Non-pigmented ciliary epithelial cell (primary cell): ENCODE data around the gene THEM5.

Experiments
- DNase-seq: peaks from one replicate; pipeline ENCODE4 v3.0.0-alpha.2; 2010; ENCODE audit warnings: low read depth

Gene THEM5

DNA sequence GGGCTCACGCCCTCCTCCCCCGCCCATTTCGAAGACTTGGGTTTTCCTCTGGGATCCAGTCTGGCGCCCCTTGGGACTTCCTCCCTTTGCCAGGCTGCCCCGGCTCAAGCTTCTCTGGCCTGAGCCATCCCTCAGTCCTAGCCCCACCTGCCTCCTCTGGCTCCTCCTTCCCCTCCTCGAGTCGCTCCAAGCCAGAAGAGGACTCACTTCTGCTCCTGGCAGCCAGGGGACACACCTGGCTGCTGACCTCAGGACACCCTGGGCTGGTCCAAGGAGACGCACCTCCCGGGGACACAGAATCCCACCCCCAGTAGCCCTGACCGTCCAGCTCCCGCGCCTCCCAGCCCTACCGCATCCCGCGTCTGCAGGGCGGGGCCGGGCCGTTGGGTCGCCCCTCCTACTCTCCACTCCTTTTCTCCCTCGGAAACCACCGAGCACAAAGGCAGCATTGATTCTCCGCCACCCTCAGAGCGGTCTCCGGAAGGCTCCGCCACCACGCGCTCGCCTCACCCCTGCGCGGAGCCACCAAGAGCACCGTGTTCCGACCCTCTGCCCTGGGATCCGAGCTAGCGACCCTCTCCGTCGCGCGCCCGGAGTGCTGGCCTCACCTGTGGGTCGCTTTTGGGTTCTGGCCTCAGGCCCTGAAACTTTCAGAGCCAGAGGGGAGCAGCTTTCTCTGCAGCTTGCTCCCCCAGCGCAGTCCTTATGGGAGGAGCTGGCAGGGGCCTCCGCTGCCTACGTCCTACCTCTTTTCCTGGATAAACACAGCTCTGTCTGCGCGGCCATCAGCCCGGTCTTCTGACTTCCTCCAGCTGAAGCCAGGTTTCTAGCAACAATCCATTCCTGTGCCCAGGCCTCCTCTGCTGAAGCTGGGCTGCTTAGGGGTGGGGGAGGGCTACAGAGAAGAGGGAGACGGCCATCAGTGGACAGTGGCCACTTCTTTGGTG, 13.8 kb downstream of the THEM5 start, which contains the start of gene C2CD4D:
Gene C2CD4D, minus strand, starts transcription at position 364 of the 947 bp plus-strand sequence. CDS start 831 bp downstream, outside the sequence.
- no peak for DNase-seq

DNA sequence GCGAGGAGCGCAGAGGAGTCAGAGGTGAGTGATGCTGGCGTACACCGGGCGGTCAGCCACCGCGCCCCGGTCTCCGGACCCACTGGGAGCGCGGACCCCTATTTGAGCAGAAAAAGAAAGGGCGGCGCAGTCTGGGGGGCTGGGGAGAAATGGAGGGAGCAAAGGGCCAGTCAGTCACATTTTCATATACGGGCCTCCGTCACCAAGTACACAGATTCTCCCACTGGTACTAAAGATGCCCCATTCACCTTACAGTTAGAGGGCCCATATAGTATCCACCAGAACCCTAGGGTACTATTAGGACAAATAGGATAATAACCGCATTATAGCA, 14.5 kb downstream of the THEM5 start:
- DNase-seq, result no peak

DNA sequence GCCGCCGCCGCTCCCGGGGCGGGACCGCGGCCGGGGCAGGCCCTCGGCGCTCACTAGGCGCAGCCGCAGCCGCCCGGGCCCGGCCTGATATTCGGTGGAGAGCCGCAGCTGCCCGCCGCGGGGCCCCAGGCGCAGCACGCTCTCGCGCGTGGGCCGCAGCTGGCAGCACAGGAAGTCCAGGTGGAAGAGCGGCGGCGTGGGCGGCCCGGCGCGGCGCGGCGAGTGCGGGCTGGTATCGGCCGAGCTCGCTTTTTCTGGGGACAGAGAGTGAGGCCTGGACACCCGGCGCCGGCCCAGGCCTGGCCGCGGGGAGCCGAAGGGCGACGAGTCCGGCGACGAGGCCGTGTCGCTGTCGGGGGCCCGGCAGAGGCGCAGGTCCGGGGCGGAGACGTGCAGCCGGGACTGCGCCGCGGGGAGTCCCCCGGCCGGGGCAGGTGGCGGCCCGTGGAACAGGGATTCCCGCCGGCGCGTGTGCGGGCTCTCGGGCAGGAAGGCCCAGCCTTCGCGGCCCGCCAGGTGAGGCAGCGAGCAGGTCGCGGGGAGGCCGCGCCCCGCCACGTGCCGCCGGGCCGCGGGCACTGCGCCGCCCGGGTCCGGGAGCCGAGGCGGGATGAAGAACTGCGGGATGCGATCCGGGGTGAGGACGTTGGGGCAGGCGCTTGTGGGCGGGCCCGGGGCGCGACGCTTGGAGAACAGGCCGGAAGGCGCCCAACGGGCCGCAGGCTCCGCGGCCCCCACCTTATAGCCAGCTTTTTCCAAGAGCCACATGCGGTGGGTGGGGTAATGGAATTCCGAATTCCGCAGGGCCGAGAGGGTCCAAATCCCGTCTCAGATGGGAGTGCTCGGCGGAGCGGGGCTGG, 15.1 kb downstream of the THEM5 start:
- DNase-seq, result no peak

DNA sequence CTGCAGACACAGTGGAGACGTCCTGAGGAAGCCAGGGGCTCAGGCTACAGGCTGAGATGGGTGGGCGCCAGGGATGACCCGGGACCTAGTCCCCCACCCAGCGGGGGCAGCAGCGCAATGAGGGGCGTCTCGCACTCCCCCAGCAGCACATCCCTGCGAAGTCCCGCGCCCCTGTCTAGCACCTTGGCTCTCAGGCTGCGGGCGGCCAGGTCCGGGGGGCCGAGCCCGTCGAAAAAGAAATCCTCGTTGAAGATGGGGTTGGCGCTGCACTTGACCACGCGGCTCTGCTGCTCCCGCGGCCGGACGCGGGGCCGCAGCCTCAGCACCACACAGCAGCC, 15.7 kb downstream of the THEM5 start:
- no peak for DNase-seq

DNA sequence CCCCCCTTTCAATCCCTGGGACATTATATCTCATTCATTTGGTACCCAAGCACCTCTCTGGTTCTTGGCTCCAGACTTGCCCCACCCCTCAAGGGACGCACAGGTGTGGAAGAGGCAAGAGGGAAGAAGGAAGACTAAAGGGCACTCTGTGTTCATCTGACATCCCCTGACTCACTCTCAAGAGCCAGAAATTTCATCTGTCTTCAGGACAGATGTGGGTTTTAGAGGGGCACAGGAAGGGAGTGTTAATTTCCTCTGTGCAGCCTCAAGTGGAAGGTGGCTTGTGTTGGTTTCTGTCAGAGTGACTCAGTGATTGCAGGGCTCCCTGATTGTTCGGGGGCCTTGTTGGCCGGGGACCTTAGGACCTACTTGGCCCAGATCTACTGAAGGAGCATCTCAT, 16.3 kb downstream of the THEM5 start:
- no peak for DNase-seq

DNA sequence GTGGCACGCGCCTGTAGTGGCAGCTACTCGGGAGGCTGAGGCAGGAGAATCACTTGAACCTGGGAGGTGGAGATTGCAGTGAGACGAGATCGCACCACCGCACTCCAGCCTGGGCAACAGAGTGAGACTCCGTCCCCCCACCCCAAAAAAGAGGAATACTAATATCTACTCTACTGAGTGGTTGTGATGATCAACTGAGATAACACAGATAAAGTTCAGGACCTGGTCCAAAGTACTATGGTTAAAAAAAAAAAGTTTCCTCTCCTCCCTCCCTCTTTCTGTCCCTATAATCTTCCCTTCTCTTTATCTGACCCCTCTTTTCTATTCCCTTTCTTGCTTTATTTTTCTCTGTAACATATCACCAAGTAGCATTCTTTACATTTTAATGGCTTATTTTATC, 17.9 kb downstream of the THEM5 start:
- no peak for DNase-seq

DNA sequence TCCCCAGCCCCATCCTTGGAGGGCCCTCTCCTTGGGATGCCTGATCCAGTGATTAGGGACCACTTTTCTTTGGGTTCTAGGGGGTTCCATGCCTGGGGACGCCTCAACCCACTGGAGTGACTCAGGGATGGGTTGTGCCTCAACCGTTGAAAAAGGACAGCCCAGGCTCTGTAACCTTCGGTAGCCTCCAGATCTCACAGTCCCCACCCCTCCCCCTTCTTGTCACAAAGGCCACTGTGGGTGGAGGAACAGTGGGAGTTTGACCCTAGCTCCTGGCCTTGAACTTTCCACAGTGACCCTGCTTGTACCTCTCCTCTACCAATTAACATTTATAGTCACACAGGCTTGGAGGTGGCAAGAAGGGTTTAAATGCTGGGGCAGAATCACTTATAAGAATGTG, 19.3 kb downstream of the THEM5 start:
- no peak for DNase-seq

DNA sequence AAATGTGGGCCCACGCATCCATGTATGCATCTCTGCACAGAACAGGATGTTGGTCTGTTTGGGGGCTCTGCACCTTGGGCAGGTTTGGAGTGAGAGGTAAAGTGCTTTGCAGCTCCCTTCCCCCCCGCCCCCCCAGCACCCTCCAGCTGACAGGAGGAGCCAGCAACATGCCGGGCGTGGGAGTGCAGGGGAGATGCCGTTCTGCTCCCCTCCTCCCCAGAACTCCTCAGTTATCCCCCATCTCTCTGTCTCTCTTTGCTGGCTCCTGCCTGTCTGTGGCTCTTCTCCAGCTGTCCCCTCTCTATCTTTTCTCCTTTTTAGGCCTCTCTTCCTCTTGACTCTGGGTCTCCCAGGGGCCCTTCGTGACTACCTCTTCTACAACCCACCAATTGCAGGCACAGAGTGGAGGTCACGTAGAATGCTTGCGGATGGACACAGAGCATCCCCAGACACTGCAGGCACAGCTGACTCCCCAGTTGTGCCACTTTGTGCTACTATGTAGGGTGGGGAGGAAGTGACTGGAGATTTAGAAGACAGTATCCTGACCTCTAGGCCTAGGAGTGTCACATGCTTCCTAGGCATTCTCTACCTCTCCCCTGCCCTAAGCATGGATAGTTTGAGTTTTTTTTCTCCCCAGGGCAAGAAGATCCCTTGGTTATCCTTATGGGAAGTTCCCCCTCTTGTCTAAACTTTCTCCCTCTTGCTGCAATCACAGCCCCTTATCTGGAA, 20.2 kb downstream of the THEM5 start:
- DNase-seq, result no peak

DNA sequence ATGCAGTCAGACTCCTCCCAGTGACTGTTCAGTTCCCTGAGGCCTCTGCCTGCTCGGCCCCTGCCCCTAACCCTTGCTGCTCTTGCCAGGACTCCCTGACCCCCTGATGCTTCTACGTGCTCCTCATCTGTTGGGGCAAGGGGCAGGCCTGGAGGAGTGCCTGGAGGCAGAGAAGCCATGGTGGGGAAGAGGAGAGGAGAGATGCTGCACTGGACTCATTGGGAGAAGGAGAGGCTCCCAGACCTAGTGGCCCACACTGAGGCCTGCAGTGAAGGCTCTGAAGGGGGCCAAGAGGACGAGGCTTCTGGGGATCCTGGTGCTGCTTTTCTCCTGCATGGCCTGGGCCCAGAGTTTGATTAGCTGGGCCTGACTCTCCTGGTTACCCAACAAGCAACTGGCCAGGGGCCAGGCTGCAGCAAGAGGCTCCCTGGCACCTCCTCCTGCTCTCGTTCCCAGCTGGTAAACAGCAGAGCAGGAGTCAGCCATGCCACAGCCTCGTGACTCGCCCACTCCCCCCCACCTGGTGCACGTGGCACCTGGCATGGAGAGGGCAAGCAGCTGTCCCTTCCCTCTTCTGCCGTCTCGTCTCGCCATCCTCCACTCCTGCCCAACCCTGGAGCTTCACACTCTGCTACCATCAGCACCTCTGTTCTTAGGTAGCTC, 21.1 kb downstream of the THEM5 start:
- no peak for DNase-seq

DNA sequence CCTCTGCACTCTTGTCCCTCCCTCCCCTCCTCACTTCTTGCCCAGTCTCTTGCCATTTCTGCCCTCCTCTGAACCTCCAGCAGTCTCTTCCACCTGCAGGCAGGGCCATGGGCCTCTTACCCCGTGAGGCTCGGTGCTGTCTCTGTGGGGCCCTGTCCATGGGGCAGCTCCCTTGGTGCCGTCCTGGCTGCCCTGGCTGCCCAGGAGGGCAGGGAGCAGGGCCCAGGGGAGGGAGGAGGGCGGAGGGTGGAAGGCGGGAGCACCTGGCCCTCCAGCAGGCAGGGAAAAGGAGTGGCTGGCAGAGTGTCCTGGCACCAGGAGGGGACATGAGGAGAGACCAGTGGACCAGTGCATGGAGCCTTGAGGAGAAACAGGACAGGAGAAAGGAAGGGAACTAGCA, 21.9 kb downstream of the THEM5 start, which contains the start of gene RORC:
Gene RORC, minus strand, starts transcription at position 198 of the 400 bp plus-strand sequence. Its CDS starts 38 bp downstream, at position 160.
- DNase-seq, result no peak

DNA sequence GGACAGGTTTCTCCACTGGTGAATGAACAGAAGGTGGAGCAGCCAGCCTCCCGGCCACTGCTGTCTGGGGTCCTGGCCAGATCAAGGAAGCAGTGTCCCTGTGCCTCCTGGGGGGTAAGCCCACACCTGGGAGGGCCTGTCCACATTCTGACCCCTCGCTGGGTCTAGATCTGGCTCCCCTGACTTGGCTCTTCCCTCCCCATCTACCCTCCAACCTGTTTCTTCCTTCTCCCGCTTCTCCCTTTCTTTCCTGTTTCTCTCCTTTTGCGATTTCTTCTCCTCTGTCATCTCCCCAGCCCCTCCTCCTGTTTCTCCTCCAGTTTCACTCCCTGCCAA, 22.3 kb downstream of the THEM5 start:
- no peak for DNase-seq

DNA sequence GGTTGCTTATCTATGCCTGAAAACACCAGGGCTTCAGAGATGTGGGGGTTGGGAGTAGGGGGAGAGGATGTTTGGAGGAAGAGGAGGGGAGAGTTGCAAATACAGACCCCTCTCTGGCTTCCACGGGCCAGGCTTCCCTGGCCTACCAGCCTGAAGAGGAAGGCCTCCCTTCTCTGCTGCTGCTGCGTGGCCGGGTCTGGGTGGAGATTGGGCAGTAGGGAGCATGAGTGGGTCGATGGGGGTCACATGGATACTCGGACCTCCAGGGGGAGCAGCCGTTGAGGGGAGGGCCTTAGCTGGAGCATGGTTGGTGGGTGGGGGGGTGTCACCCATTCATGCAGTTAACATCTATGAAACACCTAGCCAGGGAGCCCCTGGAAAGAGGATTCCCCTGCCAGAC, 23.5 kb downstream of the THEM5 start:
- no peak for DNase-seq

DNA sequence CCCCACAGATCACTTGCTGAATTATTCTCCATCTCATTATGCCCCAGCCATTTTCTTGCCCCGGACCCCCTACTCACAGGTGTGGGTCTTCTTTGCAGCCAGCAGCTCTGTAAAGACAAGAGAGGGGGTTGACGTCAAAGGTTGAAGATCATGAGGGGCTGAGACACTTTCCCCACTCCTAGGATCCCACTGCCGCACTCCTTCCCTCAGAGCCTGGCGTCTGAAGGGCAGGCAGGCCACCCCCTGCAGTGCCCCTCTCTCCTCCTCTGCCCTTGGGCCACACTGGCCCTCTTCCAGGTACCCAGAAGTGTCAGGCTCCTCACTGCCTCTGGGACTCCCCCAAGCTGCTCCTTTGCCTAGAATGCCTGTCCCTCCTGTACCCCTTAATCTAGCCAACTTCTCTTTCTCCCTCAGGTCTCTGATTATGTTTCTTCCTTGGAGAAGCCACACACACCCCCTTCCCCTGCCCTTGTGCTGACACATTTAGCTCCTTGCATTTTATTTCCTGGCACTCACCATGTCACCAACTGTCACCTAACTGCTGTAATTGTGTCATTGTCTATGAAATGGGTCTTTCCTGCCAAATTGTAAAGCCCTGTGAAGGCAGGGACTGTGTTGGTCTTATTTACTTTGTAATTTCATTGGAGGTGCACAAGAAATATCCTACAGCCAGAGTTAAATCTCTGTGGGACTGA, 24.0 kb downstream of the THEM5 start:
- no peak for DNase-seq

DNA sequence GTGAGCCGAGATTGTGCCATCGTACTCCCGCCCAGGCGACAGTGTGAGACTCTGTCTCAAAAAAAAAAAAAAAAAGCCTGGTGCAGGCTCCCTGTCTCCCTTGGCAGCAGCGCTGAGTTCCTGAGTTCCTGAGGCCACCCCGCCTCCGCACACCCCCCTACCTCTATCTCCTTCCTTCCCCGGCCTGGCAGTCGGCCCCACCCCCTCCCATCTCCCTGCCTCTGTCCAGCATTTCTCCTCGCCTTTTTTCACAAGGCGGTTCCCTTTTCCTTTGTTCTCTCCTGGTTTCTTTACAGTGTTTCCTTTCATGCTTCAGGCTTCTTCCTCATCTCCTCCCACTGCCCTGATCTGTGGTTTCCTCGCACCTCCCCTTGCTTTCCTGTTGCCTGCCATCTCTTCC, 24.6 kb downstream of the THEM5 start:
- DNase-seq, result no peak

DNA sequence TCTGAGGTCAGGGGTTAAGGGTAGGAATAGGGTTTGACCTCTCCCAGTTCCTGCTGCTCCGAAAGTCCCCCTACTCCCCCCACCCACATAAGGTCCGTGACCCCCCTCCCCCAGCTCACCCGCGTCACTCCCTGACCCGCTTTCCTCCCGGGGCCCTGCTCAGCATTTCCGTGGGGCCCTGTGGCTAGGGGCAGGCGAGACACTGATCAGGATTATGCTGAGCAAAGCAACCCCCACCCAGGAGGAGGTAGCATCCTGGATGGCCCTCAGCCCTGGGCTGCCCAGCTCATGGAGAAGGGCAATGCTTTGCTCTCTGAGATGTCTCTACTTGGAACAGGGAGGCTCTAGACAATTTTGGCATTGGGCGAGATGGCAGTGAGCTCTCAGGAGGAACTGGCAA, 25.7 kb downstream of the THEM5 start:
- DNase-seq, result no peak

DNA sequence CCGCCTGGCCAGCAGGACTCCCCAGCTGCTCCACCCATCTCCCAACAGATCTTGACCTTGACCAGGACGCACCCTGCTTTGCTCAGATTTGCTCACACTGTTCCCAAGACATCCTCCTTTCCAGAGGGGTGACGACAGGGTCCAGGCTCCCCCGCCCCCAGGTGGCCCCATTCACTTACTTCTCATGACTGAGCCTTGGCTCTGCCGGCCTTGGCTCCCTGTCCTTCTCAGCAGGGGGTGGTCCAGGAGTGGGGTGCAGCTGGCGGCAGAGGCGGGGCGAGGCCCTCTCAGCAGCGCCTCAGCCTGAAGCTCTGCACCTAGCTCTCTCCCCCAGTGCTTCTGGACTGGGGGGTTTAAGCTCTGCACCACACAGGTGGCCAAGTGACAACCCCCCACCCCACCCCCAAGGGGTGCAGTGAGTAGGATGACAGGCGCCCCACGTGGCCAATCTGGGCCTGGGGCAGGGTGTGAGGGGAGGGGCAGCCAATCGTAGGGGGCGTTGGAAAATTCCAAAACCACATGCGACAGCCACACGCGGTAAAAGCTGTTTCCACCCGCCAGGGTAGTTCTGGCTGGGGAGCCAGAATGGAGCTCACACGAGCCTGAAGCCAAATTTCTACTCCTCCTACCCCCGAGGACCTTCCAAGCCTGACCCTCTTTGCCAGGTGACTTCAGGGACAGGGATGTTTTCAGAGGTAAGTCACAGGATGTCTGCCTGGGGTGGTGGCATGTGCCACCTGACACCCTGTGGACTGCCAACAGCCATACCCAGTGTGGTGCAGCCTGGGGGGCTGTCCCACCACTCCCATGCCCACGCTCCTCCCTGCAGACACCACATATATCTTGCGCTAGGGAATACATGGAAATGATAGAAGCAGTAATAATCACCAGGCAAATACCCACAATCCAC, 27.5 kb downstream of the THEM5 start:
- DNase-seq, result no peak

DNA sequence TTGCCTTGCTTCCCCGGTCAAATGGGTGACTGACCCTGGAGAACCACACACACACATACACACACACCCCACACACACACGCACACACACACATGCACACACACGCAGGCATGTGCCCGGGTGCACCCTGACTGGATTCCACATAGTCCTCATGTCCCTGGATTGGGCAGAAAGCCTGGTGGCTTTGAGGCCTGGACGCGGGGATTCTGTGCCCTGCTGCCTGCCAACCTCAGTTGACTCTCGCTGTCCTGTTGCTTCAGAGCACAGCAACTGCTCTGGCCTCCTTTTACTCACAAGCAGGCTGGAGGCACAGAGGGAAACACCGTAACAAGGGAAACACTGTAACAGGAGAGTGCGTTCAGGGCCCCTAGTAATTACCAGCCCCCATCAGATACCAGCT, 28.3 kb downstream of the THEM5 start:
- DNase-seq, result no peak

DNA sequence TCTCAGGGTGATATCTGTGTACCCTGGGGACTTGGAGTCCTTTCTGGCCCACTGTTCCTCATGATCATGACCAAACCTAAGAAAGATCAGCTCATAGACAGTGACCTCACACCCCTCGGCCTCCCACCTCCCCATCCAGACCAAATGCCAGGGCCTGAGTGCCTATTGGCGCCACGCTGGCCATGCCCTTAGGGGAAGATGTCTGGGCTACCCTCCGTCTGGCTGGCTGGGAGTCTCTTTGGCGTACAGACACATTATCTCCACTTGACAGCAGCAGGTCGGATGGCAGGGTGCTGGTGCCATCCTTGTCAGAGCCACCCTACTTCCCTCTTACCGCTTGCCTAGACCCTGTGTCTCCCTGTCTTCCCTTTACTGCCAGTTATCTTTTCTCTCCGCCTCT, 30.3 kb downstream of the THEM5 start:
- DNase-seq, result no peak

DNA sequence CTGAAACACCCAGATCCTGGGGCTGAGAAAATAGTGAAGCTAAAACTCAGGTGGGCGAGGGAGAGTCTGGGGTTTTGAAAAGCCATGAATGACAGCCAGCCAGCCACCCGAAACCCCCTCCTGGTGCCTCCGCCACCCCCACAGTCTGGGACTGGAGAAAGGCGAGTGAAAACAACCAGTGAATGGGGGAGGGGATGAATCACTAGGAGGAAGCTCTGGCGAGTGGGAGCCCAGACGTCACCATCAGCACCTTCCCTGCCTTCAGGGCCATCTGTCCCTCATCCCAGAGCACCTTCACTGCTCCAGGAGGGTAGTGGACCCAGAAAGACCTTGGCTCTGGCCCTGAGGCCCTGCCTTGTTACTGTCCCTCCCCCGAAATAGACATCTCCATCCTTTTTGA, 31.1 kb downstream of the THEM5 start:
- DNase-seq, result no peak

DNA sequence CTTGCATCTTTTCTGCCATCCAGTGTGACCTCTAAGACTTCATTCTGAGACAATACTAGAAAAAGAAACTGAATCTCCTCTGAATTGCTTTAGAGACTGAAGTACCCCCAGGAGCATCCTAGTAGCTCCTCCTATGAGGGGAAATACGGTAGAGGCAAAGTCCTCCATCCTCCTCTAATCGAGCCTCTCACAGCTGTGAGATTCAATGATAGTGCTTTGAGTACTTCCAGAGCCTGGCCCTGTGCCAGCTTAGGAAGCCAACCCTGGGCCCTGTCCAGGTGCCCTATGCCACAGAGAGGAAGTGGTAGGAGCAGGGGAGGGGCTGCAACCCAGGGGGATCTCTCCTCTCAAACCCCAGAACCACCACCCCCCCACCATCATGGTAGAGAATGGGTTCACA, 32.6 kb downstream of the THEM5 start:
- no peak for DNase-seq
